Medulla oblongata (tissue), 1 donor: ENCODE results near the gene SLC25A48.

ENCODE experiments used
- DNase-seq: peaks from one replicate; pipeline ENCODE4 v3.0.0-alpha.2; 2015; ENCODE audit errors: extremely low spot score

SLC25A48 gene

GRCh38 chr5:135881244-135881643, 46.8 kb downstream of the SLC25A48 start:
- peak; percentile 76 for DNase-seq

- peak; percentile 33 for DNase-seq
These were observed 47.4 kb downstream of the SLC25A48 start for GRCh38 chr5:135881819-135882218.

- no peak for DNase-seq
These were observed 48.6 kb downstream of the SLC25A48 start for GRCh38 chr5:135883026-135883425.

- DNase-seq = no peak
These were observed 49.0 kb downstream of the SLC25A48 start for GRCh38 chr5:135883441-135883840.

DNA sequence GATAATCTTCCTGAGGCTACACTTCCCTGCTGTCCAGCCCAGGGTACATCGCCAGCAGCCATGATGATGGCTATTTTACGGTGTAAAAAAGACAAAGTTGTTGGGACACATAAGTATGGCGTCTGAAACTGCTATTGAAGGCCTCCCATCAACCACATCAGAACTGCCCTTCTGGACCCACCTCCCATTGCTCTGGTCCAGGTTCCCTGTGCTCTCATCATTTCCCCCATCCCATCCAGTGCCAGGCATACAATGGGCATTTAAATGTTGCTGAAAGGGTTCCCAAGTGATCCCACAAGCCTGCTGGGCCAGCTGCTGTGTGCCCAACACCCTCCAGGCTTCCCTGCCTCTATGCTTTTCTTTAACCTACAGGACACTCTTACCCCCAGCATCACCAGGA, 50.6 kb downstream of the SLC25A48 start:
- no peak for DNase-seq

DNA sequence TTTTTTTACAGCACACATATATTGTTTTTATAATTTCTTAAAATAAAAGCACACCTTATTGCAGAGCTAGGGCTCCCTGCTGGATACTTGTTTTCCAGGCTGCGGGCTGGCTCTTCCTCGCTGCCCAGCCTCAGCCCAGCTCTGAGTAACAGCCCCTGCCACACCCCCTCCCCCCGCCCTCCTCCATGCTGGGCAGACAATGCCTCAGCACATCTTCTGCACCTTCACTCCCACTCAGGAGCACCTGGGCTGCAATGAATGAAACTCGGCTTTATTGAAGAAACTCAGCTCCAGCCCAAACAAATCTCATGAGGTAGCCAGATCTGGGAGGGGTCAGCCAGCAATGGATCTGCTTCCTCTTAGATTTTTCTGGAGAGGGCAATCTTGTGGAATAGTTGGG, 51.7 kb downstream of the SLC25A48 start:
- DNase-seq = no peak

- DNase-seq = peak; percentile 67
These were observed 53.0 kb downstream of the SLC25A48 start for GRCh38 chr5:135887447-135887864.

- DNase-seq = no peak
These were observed 53.6 kb downstream of the SLC25A48 start for GRCh38 chr5:135887881-135888614.

- no peak for DNase-seq
These were observed 55.8 kb downstream of the SLC25A48 start for GRCh38 chr5:135890296-135890695.

DNA sequence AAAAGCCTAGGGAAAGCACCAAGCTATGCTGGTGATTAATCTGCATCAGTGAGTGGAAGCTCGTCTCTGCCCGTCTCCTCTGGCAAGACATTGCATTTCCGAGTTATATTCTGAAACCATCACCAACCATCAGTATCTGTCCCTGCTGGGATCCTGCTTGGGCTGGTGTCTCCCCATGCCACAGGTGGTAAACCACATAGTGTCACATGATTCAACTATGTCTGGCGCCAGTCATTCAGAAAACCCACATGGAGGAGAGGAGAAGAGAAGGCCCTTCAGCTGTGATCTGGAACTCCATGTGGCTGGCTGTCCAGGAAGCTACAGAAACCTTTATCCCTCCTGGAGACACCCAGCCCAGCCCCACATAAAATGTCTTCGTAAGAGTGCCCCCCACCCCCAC, 56.4 kb downstream of the SLC25A48 start:
- DNase-seq = no peak

DNA sequence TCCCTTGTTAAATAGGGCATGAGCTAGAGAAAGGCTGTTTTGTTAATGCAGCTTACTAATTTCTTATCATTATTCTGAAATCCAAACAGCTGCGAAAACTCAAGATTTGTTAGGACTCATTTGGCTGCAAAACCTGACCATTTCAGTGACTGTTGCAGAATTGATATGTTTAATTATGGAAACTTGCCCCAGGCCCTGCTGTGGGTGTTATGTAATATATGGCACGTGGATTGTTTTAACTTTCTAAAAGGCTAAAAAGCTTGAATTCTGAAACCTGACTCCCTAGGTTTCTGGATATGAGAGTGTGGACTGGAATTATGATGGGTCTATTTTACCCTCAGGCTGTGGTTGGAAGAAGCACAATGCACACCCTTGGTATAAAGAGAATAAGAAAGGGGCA, 56.8 kb downstream of the SLC25A48 start:
- DNase-seq = no peak

DNA sequence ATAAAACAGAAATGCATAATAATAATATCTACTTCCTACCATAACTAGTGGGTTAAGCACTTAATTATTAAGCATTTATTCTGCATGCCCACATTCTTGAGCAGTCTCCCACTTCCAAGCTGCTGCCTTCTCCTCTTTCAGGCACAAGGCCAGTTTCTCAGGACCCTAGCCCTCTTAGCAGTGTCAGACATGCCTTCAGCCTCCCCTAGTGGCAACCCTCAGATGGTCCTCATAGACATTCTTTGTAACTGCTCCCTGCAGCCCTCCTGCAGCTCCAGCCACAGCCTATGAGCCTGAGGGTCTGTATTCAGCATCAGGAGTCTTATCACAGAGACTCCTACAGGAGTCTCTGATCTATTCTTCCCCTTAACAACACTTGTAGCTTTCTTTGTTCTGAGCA, 57.3 kb downstream of the SLC25A48 start:
- no peak for DNase-seq

GRCh38 chr5:135894276-135894675, 59.8 kb downstream of the SLC25A48 start:
- no peak for DNase-seq

DNA sequence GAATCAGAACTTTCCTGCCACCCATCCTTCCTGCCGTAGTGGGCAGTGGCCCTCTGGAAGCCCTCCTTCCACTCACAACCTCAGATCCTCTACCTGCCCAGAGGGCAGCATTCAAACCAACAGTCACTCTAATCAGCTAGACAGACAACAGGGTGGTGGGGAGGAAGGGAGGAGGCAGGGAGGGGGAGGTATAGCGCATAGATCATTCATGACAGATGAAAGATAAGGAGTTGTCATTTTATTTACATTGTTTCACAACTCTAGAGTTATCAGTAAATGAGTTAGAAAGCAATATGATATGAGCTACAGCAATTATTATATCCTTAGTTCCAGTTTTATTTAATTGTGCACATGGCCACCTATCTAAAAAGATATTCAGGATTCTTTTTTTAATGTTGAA, 60.3 kb downstream of the SLC25A48 start:
- no peak for DNase-seq

DNA sequence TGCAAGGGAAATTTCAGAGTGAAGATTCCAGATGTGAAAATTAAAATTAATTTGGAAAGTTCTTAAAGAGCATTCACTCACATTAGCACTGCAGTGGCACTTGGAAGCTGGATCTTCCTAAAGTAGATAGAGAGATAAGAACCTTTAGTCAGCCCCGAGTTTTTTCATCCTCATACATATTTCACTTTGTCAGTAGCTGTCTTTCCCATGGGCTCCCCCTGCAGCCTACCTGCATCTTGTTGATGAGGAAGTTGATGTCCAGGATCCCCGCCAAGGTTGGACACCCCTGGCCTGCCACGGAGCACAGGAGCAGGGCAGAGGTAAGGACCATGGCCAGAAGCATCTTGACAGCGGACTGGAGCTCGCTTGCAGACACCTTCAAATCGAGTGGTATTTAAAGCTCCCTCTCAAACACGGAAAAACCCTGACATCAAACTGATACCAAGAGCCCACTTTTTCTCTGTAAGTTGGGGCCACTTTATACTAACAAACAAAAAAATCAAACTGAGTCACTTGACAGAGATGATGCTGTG, 61.1 kb downstream of the SLC25A48 start, which contains the start of gene IL9:
Gene IL9 (minus strand): TSS at position 368 of the 533 bp plus-strand sequence. CDS start 25 bp downstream, at position 343.
- no peak for DNase-seq

- no peak for DNase-seq
These were observed 64.2 kb downstream of the SLC25A48 start for GRCh38 chr5:135898651-135899050.

GRCh38 chr5:135900276-135900675, 65.8 kb downstream of the SLC25A48 start:
- no peak for DNase-seq

DNA sequence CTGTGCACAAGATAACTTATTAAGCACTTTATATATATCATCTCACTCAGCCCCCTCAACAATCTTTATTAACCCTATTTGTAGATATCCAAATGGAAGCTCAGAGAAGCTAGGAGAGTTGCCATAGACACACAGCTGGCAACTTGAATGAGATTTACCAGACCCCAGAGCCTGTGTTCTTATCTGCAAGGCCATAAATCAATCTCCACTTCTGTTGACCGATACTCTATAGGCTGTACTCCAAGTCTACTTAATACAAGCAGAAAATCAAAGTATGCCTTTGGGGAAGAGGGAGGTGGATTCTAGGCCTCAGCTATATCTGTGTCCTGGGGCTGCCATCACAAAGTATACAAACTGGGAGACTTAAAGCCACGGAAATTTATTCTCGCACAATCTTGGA, 67.2 kb downstream of the SLC25A48 start:
- no peak for DNase-seq

DNA sequence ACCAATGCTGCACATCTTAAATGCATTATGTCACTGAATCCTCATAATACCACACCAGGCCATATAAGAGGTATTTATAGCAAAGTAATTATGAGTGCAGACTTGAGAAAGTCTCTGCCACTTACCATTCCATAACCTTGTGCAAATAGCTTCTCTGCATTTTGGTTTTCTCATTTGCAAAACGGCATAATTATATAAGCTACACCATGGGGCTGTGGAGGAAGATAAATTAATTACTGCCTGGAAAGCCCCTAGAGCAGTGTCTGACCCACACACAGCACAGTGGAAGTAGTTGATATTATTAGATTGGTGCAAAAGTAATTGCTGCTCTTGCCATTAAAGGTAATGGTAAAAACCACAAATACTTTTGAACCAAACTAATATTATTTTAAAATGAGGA, 70.7 kb downstream of the SLC25A48 start:
- no peak for DNase-seq

GRCh38 chr5:135913713-135914626, 79.5 kb downstream of the SLC25A48 start:
- no peak for DNase-seq

GRCh38 chr5:135915466-135916001, 81.1 kb downstream of the SLC25A48 start:
- no peak for DNase-seq

GRCh38 chr5:135916638-135917263, 82.3 kb downstream of the SLC25A48 start:
- DNase-seq = no peak
